ENCODE results near the gene VASP.

The VASP gene

DNA sequence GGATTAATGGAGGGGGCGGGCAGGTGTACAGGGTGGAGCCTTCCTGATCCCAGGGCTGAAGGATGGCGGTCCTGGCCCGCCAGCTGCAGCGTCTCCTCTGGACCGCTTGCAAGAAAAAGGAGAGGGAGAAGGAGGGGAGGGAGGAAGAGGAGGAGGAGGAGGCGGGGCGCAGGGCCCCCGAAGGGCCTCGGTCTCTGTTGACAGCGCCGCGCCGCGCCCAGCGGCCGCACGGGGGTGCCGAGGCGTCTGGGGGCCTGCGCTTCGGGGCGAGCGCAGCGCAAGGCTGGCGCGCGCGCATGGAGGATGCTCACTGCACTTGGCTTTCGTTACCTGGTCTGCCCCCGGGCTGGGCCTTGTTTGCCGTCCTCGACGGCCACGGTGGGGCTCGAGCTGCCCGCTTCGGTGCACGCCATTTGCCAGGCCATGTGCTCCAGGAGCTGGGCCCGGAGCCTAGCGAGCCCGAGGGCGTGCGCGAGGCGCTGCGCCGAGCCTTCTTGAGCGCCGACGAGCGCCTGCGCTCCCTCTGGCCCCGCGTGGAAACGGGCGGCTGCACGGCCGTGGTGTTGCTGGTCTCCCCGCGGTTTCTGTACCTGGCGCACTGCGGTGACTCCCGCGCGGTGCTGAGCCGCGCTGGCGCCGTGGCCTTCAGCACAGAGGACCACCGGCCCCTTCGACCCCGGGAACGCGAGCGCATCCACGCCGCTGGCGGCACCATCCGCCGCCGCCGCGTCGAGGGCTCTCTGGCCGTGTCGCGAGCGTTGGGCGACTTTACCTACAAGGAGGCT lies 8.7 kb upstream of the VASP start, which contains the start of gene PPM1N:
PPM1N (plus strand) TSS at position 33 of the 785 bp plus-strand sequence; CDS start at position 63, 30 bp downstream.
- Histone ChIP-seq H3K9ac (ENCODE audit: low read depth, low read length, poor library complexity, severe bottlenecking) (peak within 1 kb of the TSS; percentile 71), H3K4me2 (ENCODE audit: low read depth, low read length, poor library complexity, severe bottlenecking) (peak within 1 kb of the TSS; percentile 93), H3K4me3 (ENCODE audit: low read length, poor library complexity, severe bottlenecking) (peak within 1 kb of the TSS; percentile 79), H3K9me3 (ENCODE audit: insufficient read depth, low read depth, low read length) (no peaks in the 10 kb centered on the region), H3K36me3 (ENCODE audit: insufficient read depth, low read length) (no peaks in the 10 kb centered on the region), H3F3A (ENCODE audit: low read depth) (no peaks in the 10 kb centered on the region), H3K9me2 (replicated peaks; ENCODE audit: low read depth, low read length) (no peaks in the 10 kb centered on the region), H3K4me1 (ENCODE audit: insufficient read depth, low read length, poor library complexity, severe bottlenecking) (peaks cover 4% of the 10 kb centered on the region), H3K79me2 (ENCODE audit: insufficient read depth, low read length) (no peaks in the 10 kb centered on the region), H2AFZ (ENCODE audit: low read length) (peak within 1 kb of the TSS; percentile 93), H4K20me1 (ENCODE audit: insufficient read depth, low read length, poor library complexity, severe bottlenecking) (peaks cover 7% of the 10 kb centered on the region), H3K27me3 (ENCODE audit: insufficient read depth, low read length, poor library complexity, severe bottlenecking) (no peaks in the 10 kb centered on the region)
- TF ChIP-seq, protein P1, sequence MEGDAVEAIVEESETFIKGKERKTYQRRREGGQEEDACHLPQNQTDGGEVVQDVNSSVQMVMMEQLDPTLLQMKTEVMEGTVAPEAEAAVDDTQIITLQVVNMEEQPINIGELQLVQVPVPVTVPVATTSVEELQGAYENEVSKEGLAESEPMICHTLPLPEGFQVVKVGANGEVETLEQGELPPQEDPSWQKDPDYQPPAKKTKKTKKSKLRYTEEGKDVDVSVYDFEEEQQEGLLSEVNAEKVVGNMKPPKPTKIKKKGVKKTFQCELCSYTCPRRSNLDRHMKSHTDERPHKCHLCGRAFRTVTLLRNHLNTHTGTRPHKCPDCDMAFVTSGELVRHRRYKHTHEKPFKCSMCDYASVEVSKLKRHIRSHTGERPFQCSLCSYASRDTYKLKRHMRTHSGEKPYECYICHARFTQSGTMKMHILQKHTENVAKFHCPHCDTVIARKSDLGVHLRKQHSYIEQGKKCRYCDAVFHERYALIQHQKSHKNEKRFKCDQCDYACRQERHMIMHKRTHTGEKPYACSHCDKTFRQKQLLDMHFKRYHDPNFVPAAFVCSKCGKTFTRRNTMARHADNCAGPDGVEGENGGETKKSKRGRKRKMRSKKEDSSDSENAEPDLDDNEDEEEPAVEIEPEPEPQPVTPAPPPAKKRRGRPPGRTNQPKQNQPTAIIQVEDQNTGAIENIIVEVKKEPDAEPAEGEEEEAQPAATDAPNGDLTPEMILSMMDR (conservative IDR thresholded peaks at IDR 0.05; ENCODE audit: low read length), result no peak
- no peak for TF ChIP-seq EZH2phosphoT487 (IDR thresholded peaks at IDR 0.05; ENCODE audit: borderline replicate concordance)

DNA sequence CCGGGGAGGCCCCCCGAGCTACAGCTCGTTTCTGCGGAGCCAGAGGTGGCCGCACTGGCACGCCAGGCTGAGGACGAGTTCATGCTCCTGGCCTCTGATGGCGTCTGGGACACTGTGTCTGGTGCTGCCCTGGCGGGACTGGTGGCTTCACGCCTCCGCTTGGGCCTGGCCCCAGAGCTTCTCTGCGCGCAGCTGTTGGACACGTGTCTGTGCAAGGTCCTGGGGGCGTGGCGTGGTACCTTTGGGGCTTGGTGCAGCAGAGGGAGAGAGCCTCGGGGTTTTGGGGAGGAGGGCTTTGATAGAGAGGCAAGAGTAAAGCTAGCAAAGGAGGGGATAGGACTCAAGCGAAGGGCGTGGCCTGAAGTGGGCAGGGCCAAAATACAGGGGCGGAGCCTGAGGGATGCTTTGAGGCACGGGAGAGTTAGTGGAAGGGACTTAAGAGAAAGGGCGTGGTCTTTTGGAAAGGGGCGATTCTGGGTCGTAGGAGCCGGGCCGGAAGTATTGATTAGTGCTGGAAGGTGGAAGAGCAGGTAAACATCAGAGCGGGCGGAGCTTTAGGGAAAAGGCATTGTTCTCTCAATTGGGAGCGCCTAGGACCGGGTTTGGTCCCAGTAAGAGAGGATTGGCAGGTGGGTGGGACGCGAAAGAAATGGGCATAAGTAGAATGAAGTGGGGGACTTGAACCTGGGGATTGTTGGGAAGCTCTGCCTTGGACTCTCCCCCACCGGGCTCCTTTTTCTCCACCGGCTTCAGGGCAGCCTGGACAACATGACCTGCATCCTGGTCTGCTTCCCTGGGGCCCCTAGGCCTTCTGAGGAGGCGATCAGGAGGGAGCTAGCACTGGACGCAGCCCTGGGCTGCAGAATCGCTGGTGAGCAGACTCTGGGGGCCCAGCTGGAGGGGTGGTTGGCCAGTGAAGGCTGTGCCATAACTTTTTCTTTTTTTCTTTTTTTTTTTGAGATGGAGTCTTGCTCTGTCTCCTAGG lies 7.8 kb upstream of the VASP start:
- Histone ChIP-seq H3K27me3 (ENCODE audit: insufficient read depth, low read length, poor library complexity, severe bottlenecking) (no peaks in the 10 kb centered on the region), H3K9ac (ENCODE audit: low read depth, low read length, poor library complexity, severe bottlenecking) (no peak overlapping the region), H3K36me3 (ENCODE audit: insufficient read depth, low read length) (no peaks in the 10 kb centered on the region), H3K4me1 (ENCODE audit: insufficient read depth, low read length, poor library complexity, severe bottlenecking) (peaks cover 4% of the 10 kb centered on the region), H3K4me2 (ENCODE audit: low read depth, low read length, poor library complexity, severe bottlenecking) (no peak overlapping the region), H4K20me1 (ENCODE audit: insufficient read depth, low read length, poor library complexity, severe bottlenecking) (peaks cover 7% of the 10 kb centered on the region), H3F3A (ENCODE audit: low read depth) (no peaks in the 10 kb centered on the region), H3K79me2 (ENCODE audit: insufficient read depth, low read length) (no peaks in the 10 kb centered on the region), H3K4me3 (ENCODE audit: low read length, poor library complexity, severe bottlenecking) (no peak overlapping the region), H3K9me2 (replicated peaks; ENCODE audit: low read depth, low read length) (no peaks in the 10 kb centered on the region), H3K9me3 (ENCODE audit: insufficient read depth, low read depth, low read length) (no peaks in the 10 kb centered on the region), H2AFZ (ENCODE audit: low read length) (no peak overlapping the region)
- no peak for TF ChIP-seq EZH2phosphoT487 (IDR thresholded peaks at IDR 0.05; ENCODE audit: borderline replicate concordance)
- TF ChIP-seq, protein P1 (conservative IDR thresholded peaks at IDR 0.05; ENCODE audit: low read length), result no peak

DNA sequence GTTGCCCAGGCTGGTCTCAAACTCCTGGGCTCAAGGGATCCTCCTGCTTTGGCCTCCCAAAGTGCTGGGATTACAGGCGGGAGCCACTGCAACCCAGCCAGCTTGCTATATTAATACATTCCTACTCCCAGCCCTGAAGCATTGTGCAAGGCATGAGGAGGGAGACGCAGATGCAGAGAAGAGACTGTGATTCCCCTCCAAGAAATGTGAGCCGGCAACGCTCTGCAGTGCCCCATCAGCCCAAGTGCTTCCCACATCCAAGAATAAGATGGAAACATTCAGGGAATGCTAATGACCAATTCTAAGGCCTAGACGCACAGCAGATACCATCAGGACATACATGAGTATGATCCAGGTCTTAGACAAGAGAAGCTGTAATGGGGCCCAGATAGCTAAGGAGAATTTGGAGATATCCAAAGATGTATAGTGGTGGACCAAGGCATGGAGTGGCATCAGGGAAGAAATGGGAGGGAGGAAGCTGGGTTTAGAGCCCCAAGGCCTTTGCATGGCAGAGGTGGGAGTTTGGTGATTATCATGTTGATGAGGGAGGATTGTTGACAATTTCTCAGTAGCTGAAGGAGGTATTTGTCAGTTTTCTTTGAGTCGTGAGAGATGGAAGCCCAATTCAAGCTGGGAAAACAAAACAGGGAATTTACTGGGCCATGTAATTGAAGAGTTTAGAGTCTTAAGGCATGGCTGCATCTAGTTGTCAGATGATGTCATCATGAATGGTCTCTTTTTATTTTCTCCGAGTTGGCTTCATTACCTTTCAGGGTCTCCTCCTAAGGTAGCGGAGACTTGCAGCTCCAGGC lies 6.2 kb upstream of the VASP start:
- Histone ChIP-seq H3K79me2 (ENCODE audit: insufficient read depth, low read length) (peaks cover 2% of the 10 kb centered on the region; the same call in 1 of the 2 replicates), H2AFZ (ENCODE audit: low read length) (no peak overlapping the region), H3K4me1 (ENCODE audit: insufficient read depth, low read length, poor library complexity, severe bottlenecking) (peaks cover 13% of the 10 kb centered on the region), H3K27me3 (ENCODE audit: insufficient read depth, low read length, poor library complexity, severe bottlenecking) (no peaks in the 10 kb centered on the region), H3K4me2 (ENCODE audit: low read depth, low read length, poor library complexity, severe bottlenecking) (no peak overlapping the region), H3K4me3 (ENCODE audit: low read length, poor library complexity, severe bottlenecking) (no peak overlapping the region), H3K9me3 (ENCODE audit: insufficient read depth, low read depth, low read length) (no peaks in the 10 kb centered on the region), H3K9ac (ENCODE audit: low read depth, low read length, poor library complexity, severe bottlenecking) (no peak overlapping the region), H3F3A (ENCODE audit: low read depth) (no peaks in the 10 kb centered on the region), H3K9me2 (replicated peaks; ENCODE audit: low read depth, low read length) (no peaks in the 10 kb centered on the region), H4K20me1 (ENCODE audit: insufficient read depth, low read length, poor library complexity, severe bottlenecking) (peaks cover 6% of the 10 kb centered on the region), H3K36me3 (ENCODE audit: insufficient read depth, low read length) (no peaks in the 10 kb centered on the region)
- no peak for TF ChIP-seq EZH2phosphoT487 (IDR thresholded peaks at IDR 0.05; ENCODE audit: borderline replicate concordance)
- TF ChIP-seq, protein P1 (conservative IDR thresholded peaks at IDR 0.05; ENCODE audit: low read length), result no peak
